Measurements from ENCODE around the gene PPCS. TPM values are rescaled to one million over a fixed set of nuclear protein-coding genes. Genes with fewer than 3 reads are reported as not detected.

The PPCS gene
- total and polyA plus RNA-seq, 4 donors = 30.4 to 61.0 (median 53.2) TPM

GRCh38 chr1:42504535-42505128 lies 48.3 kb downstream of the PPCS start:
- Histone ChIP-seq H3K27ac (ENCODE audit: low read depth, low read length) (no peak overlapping the region), H3K9me3 (ENCODE audit: control insufficient read depth, insufficient read depth, low read length) (peaks cover 12% of the 10 kb centered on the region), H3K4me3 (ENCODE audit: low read depth, low read length) (no peak overlapping the region), H3K4me1 (ENCODE audit: control insufficient read depth, insufficient read depth, low read length) (no peaks in the 10 kb centered on the region), H3K36me3 (ENCODE audit: control insufficient read depth, insufficient read depth, low read length) (peaks cover 10% of the 10 kb centered on the region), H3K27me3 (ENCODE audit: control insufficient read depth, insufficient read depth, low read length) (no peaks in the 10 kb centered on the region)
- no peak for DNase-seq (ENCODE audit: low read depth in 4 of 6, low spot score in 6 of 6)
- WGBS (ENCODE audit: insufficient coverage) = no CpG with 5 or more reads among the region's 2 CpGs

- no CpG with 5 or more reads among the region's 1 CpG for WGBS (ENCODE audit: insufficient coverage)
- DNase-seq (ENCODE audit: low read depth in 4 of 6, low spot score in 6 of 6) = no peak
- H3K9me3 ChIP-seq (ENCODE audit: control insufficient read depth, insufficient read depth, low read length) = peaks cover 24% of the 10 kb centered on the region
Measured at GRCh38 chr1:42506576-42506975, 50.2 kb downstream of the PPCS start.

More at GRCh38 chr1:42506576-42506975, 50.2 kb downstream of the PPCS start:
- no peak overlapping the region for H3K27ac ChIP-seq (ENCODE audit: low read depth, low read length)
- no peaks in the 10 kb centered on the region for H3K4me1 ChIP-seq (ENCODE audit: control insufficient read depth, insufficient read depth, low read length)
- no peaks in the 10 kb centered on the region for H3K27me3 ChIP-seq (ENCODE audit: control insufficient read depth, insufficient read depth, low read length)
- peaks cover 10% of the 10 kb centered on the region for H3K36me3 ChIP-seq (ENCODE audit: control insufficient read depth, insufficient read depth, low read length)
- no peak overlapping the region for H3K4me3 ChIP-seq (ENCODE audit: low read depth, low read length)

Small RNA genes within 50 kb of the gene (small RNA-seq; reads per million reads assigned to genes)
- gene TMSB4XP1 (ENCODE audit: low replicate concordance) = not detected

Other genes with a start within 250 kb of the PPCS start
- gene FOXJ3, start 121.3 kb upstream of the PPCS start, total RNA-seq = 10 to 100 TPM; 37.9 to 82.1 TPM
- gene FOXJ3, start 121.3 kb upstream of the PPCS start, polyA plus RNA-seq (ENCODE audit: insufficient read length in 2 of 2) = 10 to 100 TPM; 38.9 to 40.4 TPM
- 10 to 100 TPM in 1 of 2 donors, 1 to 10 TPM in 1; 3.9 to 18.2 TPM for gene RIMKLA, start 75.8 kb upstream of the PPCS start, total RNA-seq
- gene RIMKLA, start 75.8 kb upstream of the PPCS start, polyA plus RNA-seq (ENCODE audit: insufficient read length in 2 of 2) = 10 to 100 TPM; 12.6 to 13.3 TPM
- gene ZMYND12, start 521 bp upstream of the PPCS start, total RNA-seq = 1 to 10 TPM; 1.3 to 6.1 TPM
- gene ZMYND12, start 521 bp upstream of the PPCS start, polyA plus RNA-seq (ENCODE audit: insufficient read length in 2 of 2) = 1 to 10 TPM; 1.7 to 3.1 TPM
- 10 to 100 TPM; 12.0 to 19.1 TPM for gene CCDC30, start 6.7 kb downstream of the PPCS start, total RNA-seq
- 10 to 100 TPM; 15.3 to 16.4 TPM for gene CCDC30, start 6.7 kb downstream of the PPCS start, polyA plus RNA-seq (ENCODE audit: insufficient read length in 2 of 2)
- 10 to 100 TPM; 28.1 to 52.3 TPM for gene PPIH, start 201.9 kb downstream of the PPCS start, total RNA-seq
- 10 to 100 TPM; 45.6 to 55.6 TPM for gene PPIH, start 201.9 kb downstream of the PPCS start, polyA plus RNA-seq (ENCODE audit: insufficient read length in 2 of 2)
- gene YBX1, start 225.9 kb downstream of the PPCS start, total RNA-seq = 100 to 1,000 TPM; 455 to 701 TPM
- 1,000 to 10,000 TPM; 1,395 to 1,579 TPM for gene YBX1, start 225.9 kb downstream of the PPCS start, polyA plus RNA-seq (ENCODE audit: insufficient read length in 2 of 2)